ENCODE results near the gene CDC42EP5. TPM values are rescaled to one million over a fixed set of nuclear protein-coding genes. Genes with fewer than 3 reads are reported as not detected.

Gene CDC42EP5
- polyA plus RNA-seq, 3 donors, result not detected

DNA sequence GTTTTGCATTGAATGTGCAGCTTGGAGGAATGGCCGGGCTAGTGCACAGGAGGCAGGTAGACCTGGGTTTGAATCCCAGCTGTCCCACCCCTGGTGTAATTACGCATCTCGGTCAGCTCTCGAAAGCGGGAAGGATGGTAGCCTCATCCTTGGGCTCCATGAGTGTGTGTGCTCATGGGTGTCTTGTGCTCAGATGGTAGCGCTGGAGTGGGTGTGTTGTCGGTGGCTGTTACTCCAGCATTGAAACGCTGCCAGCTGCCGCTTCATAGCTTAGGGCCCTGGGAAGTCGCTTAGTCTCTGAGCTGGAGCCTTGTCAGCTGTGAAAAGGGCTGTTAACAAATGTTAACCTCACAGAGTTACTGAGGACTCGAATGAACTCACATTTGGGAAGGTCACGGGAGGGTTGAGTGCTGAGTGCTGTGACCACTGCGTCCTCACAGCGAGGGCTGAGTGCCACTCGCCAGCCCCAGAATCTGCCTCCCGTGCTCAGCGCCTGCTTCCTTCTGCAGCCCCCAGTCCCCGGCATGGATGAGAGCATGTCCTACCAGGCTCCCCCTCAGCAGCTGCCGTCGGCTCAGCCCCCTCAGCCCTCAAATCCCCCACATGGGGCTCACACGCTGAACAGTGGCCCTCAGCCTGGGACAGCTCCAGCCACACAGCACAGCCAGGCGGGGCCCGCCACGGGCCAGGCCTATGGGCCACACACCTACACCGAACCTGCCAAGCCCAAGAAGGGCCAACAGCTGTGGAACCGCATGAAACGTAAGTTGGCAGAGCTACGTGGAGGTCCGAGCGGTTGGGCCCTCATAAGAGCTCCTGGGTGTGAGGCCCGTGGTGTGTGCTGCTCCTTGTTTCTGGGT, 18.9 kb downstream of the CDC42EP5 start:
- peak overlapping the region in 1 of 7 donors; percentile 57 for H3K27ac Mint-ChIP-seq
- Histone ChIP-seq H3K79me2 (ENCODE audit: insufficient read depth, low read length) (peaks cover 93% of the 10 kb centered on the region), H3K4me2 (replicated peaks; ENCODE audit: extremely low read depth, low read length, poor library complexity, severe bottlenecking) (no peak overlapping the region), H3K9me3 (replicated peaks in 1 of 2; ENCODE audit: control insufficient read depth in 1 of 2, insufficient read depth in 1 of 2, low read length in 2 of 2) (no peaks in the 10 kb centered on the region), H3K27ac (ENCODE audit: low read depth in 1 of 2, low read length in 2 of 2) (no peak overlapping the region), H3K27me3 (ENCODE audit: control insufficient read depth in 2 of 2, insufficient read depth in 2 of 2, low read length in 2 of 2) (no peaks in the 10 kb centered on the region), H4K20me1 (ENCODE audit: insufficient read depth, low read length) (peaks cover 97% of the 10 kb centered on the region), H3K4me3 (replicated peaks in 1 of 3; ENCODE audit: low read depth in 2 of 3, low read length in 3 of 3) (no peak overlapping the region), H2AFZ (ENCODE audit: insufficient read depth, low read depth, low read length, poor library complexity, severe bottlenecking) (no peak overlapping the region), H3K9ac (ENCODE audit: insufficient read depth, low read length, poor library complexity, severe bottlenecking) (no peak overlapping the region), H3K36me3 (replicated peaks in 1 of 2; ENCODE audit: control insufficient read depth in 1 of 2, insufficient read depth in 2 of 2, low read length in 2 of 2) (peaks cover 76 to 79% of the 10 kb centered on the region in 2 donors), H3K4me1 (ENCODE audit: control insufficient read depth in 1 of 2, insufficient read depth in 2 of 2, low read length in 2 of 2) (peaks cover 26 to 27% of the 10 kb centered on the region in 2 donors)
- H3K9me3 Mint-ChIP-seq, result peaks cover 0 to 2% (median 0%) of the 10 kb centered on the region in 7 donors
- DNase-seq, result no peak
- TF ChIP-seq CTCF (IDR thresholded peaks at IDR 0.05), result no peak
- peaks cover 0 to 4% (median 1%) of the 10 kb centered on the region in 3 donors for H3K27me3 Mint-ChIP-seq (ENCODE audit: low read depth in 3 of 3)
- whole genome bisulfite sequencing (ENCODE audit: insufficient coverage), result 98% methylated on average over 27 of the region's 31 CpGs
- H3K4me3 Mint-ChIP-seq, result no peak overlapping the region
- peaks cover 78 to 84% of the 10 kb centered on the region in 2 donors for H3K36me3 Mint-ChIP-seq
- peaks cover 24% of the 10 kb centered on the region for H3K4me1 Mint-ChIP-seq
- intact Hi-C loops (cut with micrococcal nuclease), result no loop called here

DNA sequence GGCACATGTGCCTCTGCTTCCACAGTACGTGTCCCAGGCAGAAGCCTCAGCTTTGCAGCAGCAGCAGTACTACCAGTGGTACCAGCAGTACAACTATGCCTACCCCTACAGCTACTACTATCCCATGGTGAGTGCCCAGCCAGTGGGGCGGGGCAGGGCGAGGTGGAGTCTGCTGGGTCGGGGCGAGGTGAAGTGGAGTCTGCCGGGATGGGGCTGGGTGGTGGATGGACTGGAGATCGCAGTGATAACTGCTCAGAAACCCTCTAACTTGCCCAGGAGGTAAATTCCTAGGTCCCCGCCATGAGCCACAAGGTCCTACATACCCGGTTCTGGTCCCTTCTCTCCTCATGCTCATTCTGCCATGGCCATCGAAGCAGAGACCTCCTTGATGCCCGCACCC, 20.5 kb downstream of the CDC42EP5 start:
- intact Hi-C loops (cut with micrococcal nuclease), result no loop called here
- WGBS (ENCODE audit: insufficient coverage), result 99% methylated on average over 9 of the region's 11 CpGs
- H3K27ac ChIP-seq (ENCODE audit: low read depth in 1 of 2, low read length in 2 of 2), result no peak overlapping the region
- no peak overlapping the region for H3K4me3 ChIP-seq (replicated peaks in 1 of 3; ENCODE audit: low read depth in 2 of 3, low read length in 3 of 3)
- no peak overlapping the region for H3K4me3 Mint-ChIP-seq
- no peak overlapping the region for H3K9ac ChIP-seq (ENCODE audit: insufficient read depth, low read length, poor library complexity, severe bottlenecking)
- peaks cover 31 to 33% of the 10 kb centered on the region in 2 donors for H3K4me1 ChIP-seq (ENCODE audit: control insufficient read depth in 1 of 2, insufficient read depth in 2 of 2, low read length in 2 of 2)
- peaks cover 90% of the 10 kb centered on the region for H3K79me2 ChIP-seq (ENCODE audit: insufficient read depth, low read length)
- H3K27me3 ChIP-seq (ENCODE audit: control insufficient read depth in 2 of 2, insufficient read depth in 2 of 2, low read length in 2 of 2), result no peaks in the 10 kb centered on the region
- H4K20me1 ChIP-seq (ENCODE audit: insufficient read depth, low read length), result peaks cover 81% of the 10 kb centered on the region
- no peak overlapping the region for H2AFZ ChIP-seq (ENCODE audit: insufficient read depth, low read depth, low read length, poor library complexity, severe bottlenecking)
- H3K27ac Mint-ChIP-seq, result no peak overlapping the region
- no peak for TF ChIP-seq CTCF (IDR thresholded peaks at IDR 0.05)
- H3K36me3 ChIP-seq (replicated peaks in 1 of 2; ENCODE audit: control insufficient read depth in 1 of 2, insufficient read depth in 2 of 2, low read length in 2 of 2), result peaks cover 61 to 64% of the 10 kb centered on the region in 2 donors
- peaks cover 29% of the 10 kb centered on the region for H3K4me1 Mint-ChIP-seq
- H3K9me3 Mint-ChIP-seq, result peaks cover 0 to 5% (median 0%) of the 10 kb centered on the region in 7 donors
- peaks cover 63 to 68% of the 10 kb centered on the region in 2 donors for H3K36me3 Mint-ChIP-seq
- no peak for DNase-seq
- no peak overlapping the region for H3K4me2 ChIP-seq (replicated peaks; ENCODE audit: extremely low read depth, low read length, poor library complexity, severe bottlenecking)
- H3K27me3 Mint-ChIP-seq (ENCODE audit: low read depth in 3 of 3), result peaks cover 0 to 2% (median 1%) of the 10 kb centered on the region in 3 donors
- no peaks in the 10 kb centered on the region for H3K9me3 ChIP-seq (replicated peaks in 1 of 2; ENCODE audit: control insufficient read depth in 1 of 2, insufficient read depth in 1 of 2, low read length in 2 of 2)

Data from CD14-positive monocyte (primary cell).